Right atrium auricular region (tissue), 2 donors: ENCODE measurements around the gene OPRL1. TPM values are rescaled to one million over a fixed set of nuclear protein-coding genes. Genes with fewer than 3 reads are reported as not detected.
A peak's percentile ranks its signal among the peaks of the same experiment; 100 is the strongest.

Experiments
- DNase-seq: peaks from one replicate; pipeline ENCODE4 v3.0.0-alpha.2; 2019; ENCODE audit warnings: low spot score
- H3K27ac ChIP-seq, 2 donors: fragments of 200-600 bp; sonication (generic); 1 replicate in 1 of 2; 2 replicates in 1 of 2; pipeline ENCODE4 v1.5.1; 2016 to 2019
- H3K27me3 ChIP-seq, 2 donors: fragments of 200-600 bp; sonication (generic); one replicate each; pipeline versions ENCODE4 v1.5.1 to v1.6.0; 2017 to 2019
- H3K36me3 ChIP-seq: fragments of 200-600 bp; sonication (generic); one replicate; pipeline ENCODE4 v1.5.1; 2016
- H3K4me1 ChIP-seq, 2 donors: fragments of 200-600 bp; sonication (generic); one replicate each; pipeline versions ENCODE4 v1.5.1 to v1.6.0; 2017 to 2019
- H3K4me3 ChIP-seq, 2 donors: fragments of 200-600 bp; sonication (generic); 1 replicate in 1 of 2; 2 replicates in 1 of 2; pipeline ENCODE4 v1.5.1; 2017 to 2019; ENCODE audit warnings: mild to moderate bottlenecking in 1 of 2, moderate library complexity in 1 of 2
- H3K9me3 ChIP-seq, 2 donors: fragments of 200-600 bp; sonication (generic); one replicate each; pipeline ENCODE4 v1.5.1; 2019
- total RNA-seq, 2 donors: library from RNA; depleted of rRNA; stranded (reverse); fragments of >200 nt; gene quantifications; one replicate each; pipeline ENCODE4 v1.1.0, GENCODE V29; 2016
- TF ChIP-seq, protein P1 (sequence below), 2 donors: fragments of 200-600 bp; sonication (generic); IDR thresholded peaks; one replicate each; pipeline ENCODE4 v1.5.1; 2019; ENCODE audit warnings: antibody characterized with exemption in 2 of 2

The OPRL1 gene
- total RNA-seq, 2 donors from 2014 or later: 0.75 to 1.4 TPM

DNA sequence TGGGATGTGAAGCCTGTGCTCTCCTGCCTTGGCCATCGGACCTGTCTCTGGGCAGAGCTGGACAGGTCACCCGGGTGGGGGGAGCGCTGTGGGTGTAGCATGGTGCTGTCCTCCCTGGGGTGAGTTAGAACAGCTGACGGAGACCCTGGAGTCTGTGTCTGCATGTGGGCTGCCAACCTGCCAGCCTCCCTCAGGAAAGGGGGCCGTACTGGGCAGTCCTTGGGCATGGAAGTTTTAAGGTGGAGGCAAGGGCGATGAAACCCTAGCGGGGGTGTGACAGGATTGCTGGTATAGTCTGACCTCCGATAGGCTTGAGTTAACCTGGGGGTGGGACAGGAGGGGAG lies 32.9 kb upstream of the OPRL1 start:
- TF ChIP-seq, protein P1, sequence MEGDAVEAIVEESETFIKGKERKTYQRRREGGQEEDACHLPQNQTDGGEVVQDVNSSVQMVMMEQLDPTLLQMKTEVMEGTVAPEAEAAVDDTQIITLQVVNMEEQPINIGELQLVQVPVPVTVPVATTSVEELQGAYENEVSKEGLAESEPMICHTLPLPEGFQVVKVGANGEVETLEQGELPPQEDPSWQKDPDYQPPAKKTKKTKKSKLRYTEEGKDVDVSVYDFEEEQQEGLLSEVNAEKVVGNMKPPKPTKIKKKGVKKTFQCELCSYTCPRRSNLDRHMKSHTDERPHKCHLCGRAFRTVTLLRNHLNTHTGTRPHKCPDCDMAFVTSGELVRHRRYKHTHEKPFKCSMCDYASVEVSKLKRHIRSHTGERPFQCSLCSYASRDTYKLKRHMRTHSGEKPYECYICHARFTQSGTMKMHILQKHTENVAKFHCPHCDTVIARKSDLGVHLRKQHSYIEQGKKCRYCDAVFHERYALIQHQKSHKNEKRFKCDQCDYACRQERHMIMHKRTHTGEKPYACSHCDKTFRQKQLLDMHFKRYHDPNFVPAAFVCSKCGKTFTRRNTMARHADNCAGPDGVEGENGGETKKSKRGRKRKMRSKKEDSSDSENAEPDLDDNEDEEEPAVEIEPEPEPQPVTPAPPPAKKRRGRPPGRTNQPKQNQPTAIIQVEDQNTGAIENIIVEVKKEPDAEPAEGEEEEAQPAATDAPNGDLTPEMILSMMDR (IDR thresholded peaks at IDR 0.05): no peak

DNA sequence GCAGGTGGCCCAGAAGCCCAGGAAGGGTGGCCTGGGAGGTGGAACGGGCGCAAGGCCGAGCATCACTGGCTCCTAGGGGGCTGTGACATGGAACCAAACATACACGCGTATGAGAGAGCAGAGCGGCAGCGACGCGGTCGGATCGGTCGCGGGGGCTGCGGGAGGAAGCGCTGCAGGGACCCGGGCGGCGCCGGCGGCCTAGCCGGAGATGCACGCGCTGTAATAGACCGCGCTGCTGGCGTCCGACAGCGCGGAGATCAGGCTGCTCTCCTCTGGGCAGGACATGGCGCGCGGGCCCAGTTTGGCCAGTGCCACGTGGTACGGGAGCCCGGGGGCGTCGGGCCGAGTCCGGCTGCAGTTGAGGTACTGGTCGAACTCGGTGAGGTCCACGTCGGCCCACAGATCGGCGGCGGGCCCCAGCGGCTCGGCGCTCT lies 31.9 kb upstream of the OPRL1 start:
- peaks cover 18% of the 10 kb centered on the region for H3K36me3 ChIP-seq
- H3K4me3 ChIP-seq: peak overlapping the region; percentile 39 to 49
- H3K9me3 ChIP-seq: no peaks in the 10 kb centered on the region
- peaks cover 4 to 5% of the 10 kb centered on the region in 2 donors for H3K27me3 ChIP-seq
- peak overlapping the region in 1 of 2 donors; percentile 43 for H3K27ac ChIP-seq
- peaks cover 0 to 23% of the 10 kb centered on the region in 2 donors for H3K4me1 ChIP-seq
- no peak for DNase-seq
- TF ChIP-seq, protein P1 (IDR thresholded peaks at IDR 0.05): no peak

More for the DNA sequence above, 32.9 kb upstream of the OPRL1 start:
- Histone ChIP-seq H3K36me3 (peaks cover 18% of the 10 kb centered on the region), H3K4me3 (peak overlapping the region; percentile 39 to 49), H3K9me3 (no peaks in the 10 kb centered on the region), H3K27ac (peak overlapping the region; percentile 40 to 43), H3K27me3 (peaks cover 8 to 9% of the 10 kb centered on the region in 2 donors), H3K4me1 (peaks cover 0 to 18% of the 10 kb centered on the region in 2 donors)
- no peak for DNase-seq

DNA sequence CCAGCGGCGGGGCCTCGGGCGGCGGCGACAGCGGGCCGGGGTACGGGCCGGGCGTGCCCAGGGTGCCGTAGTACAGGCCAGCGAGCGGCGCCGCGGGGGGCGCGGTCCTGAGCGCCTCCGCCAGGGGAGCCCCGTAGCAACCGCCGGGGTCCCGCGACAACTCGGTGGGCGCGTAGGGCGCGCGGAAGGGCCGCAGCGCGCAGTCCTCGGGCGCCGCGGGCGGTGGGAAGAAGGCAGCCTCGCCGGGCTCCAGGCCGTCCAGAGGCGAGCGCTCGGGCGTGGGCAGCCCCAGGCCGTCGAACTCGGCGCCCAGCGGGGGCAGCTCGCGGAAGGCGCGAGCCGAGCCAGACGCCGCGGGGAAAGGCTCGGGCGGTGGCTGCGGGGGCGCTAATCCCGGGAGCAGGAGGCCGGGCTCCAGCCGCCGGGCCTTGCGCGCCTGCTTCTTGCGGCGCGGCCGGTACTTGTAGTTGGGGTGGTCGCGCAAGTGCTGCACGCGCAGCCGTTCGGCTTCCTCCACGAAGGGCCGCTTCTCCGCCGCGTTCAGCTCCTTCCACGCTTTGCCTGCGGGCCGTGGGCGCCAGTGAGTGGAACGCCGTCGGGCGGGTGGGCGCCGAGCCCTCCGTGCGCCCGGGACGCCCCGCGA lies 31.4 kb upstream of the OPRL1 start:
- Histone ChIP-seq H3K9me3 (no peaks in the 10 kb centered on the region), H3K4me1 (peaks cover 0 to 28% of the 10 kb centered on the region in 2 donors), H3K4me3 (peak overlapping the region; percentile 39 to 49), H3K27ac (peak overlapping the region in 1 of 2 donors; percentile 43), H3K36me3 (peaks cover 18% of the 10 kb centered on the region), H3K27me3 (peaks cover 4 to 5% of the 10 kb centered on the region in 2 donors)
- DNase-seq: no peak
- TF ChIP-seq, protein P1 (IDR thresholded peaks at IDR 0.05): no peak

DNA sequence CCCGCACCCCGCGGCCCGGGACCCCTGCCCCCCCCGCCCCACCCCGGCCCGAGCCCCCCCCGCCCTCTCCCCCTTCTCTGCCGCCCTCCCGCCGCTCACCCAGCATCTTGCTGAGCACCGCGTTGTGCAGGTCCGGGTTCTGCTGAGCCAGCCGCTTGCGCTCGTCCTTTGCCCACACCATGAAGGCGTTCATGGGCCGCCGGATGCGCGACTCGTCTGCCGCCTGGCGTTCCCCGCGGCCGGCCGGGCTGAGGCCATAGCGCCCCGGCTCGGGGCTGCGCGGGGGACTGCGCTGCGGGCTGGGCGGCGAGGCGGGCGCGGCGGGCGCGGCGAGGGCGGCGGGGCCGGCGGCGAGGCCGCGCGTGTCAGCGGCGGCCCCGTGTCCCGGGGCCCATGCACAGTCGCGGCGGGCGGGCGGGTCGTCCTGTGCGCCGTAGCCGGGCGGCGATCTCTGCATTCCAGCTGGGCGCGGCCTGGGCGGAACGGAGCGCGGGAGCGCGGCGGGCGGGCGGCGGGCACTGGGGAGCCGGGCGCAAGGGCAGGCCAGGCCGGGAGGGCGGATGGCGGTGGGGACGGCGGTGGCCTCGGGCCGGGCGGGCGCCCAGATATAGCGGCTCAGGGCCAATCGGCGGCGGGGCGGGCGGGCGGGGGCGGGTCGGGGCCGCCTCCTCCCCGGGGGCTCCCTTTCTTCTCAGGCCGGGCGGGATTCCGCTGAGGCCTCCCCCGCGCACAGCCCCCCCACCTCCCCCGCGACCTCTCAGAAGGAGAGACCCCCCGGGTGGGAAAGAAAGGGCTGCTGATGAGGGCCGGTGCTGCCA lies 30.6 kb upstream of the OPRL1 start, which contains the start of gene SOX18:
SOX18 (minus strand) TSS at position 580 of the 818 bp plus-strand sequence; CDS start at position 457, 123 bp downstream.
- Histone ChIP-seq H3K27me3 (peaks cover 4 to 5% of the 10 kb centered on the region in 2 donors), H3K36me3 (peaks cover 18% of the 10 kb centered on the region), H3K4me1 (peaks cover 0 to 31% of the 10 kb centered on the region in 2 donors), H3K27ac (peak within 1 kb of the TSS; percentile 62 to 69), H3K9me3 (no peaks in the 10 kb centered on the region), H3K4me3 (peak within 1 kb of the TSS; percentile 39 to 49)
- DNase-seq: no peak
- TF ChIP-seq, protein P1 (IDR thresholded peaks at IDR 0.05): no peak

- Histone ChIP-seq H3K27me3 (peaks cover 4 to 5% of the 10 kb centered on the region in 2 donors), H3K4me1 (peaks cover 0 to 32% of the 10 kb centered on the region in 2 donors)
- DNase-seq: no peak
Measured at GRCh38 chr20:64049878-64050260, 30.0 kb upstream of the OPRL1 start.

More at GRCh38 chr20:64049878-64050260, 30.0 kb upstream of the OPRL1 start:
- Histone ChIP-seq H3K4me3 (peak overlapping the region; percentile 17 to 49), H3K27ac (peak overlapping the region; percentile 62 to 69), H3K36me3 (peaks cover 18% of the 10 kb centered on the region), H3K9me3 (no peaks in the 10 kb centered on the region)
- TF ChIP-seq, protein P1 (IDR thresholded peaks at IDR 0.05): no peak
